Mesangial cell (primary cell): Measurements from ENCODE around the gene LAMB1. TPM values are rescaled to one million over a fixed set of nuclear protein-coding genes. Genes with fewer than 3 reads are reported as not detected.

Experiments used
- total RNA-seq: library from RNA; depleted of rRNA; stranded (reverse); fragments of >200 nt; gene quantifications from 2 replicates; pipeline ENCODE4 v1.2.3, GENCODE V29; 2015

Gene LAMB1
- 241 and 438 TPM in 2 replicates for total RNA-seq

DNA sequence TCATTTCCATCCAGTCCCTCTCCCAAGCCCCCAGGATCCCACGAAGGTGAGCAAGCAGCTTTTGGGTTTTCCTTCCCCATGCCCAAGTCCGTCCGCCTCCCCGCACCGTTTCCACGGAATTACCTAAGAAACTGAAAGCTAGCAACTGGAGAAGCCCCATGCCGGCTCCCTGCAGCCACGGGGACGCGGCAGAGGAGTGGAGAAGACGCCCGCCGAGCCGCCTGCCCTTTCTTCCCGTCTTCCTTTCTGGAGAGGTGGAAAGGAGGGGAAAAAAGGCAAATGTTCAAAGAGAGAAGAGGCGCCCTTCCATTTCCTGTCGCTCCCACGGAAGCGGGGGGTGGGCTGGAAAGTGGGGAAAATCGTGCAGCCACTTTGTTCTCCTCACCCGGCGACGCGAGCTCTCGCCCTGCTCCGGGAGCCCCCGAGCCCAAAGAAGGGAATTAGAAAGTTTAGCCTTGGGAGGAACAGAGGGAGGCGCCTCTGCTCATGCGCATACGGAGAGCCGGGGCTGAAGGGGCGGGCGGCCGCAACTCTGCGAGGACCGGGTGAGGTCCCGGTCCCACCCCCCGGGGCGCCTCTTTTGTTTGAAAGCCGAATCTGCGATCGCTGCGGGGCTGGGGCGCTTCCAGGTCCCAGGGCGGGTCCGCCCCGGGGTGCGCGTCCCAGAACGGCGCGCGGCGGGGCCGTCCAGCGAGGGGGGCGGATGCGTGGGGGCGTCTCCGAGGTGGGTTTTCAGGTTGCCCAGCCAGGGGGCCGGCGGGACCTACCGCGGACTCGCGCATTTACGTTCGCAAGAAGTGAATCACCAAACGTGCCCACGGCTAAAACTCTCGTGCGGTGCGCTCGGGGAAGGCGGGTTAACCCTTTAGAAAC, at the start of gene LAMB1:
LAMB1 (minus strand) TSS at position 436 of the 873 bp plus-strand sequence; CDS start at position 160, 276 bp downstream.

DNA sequence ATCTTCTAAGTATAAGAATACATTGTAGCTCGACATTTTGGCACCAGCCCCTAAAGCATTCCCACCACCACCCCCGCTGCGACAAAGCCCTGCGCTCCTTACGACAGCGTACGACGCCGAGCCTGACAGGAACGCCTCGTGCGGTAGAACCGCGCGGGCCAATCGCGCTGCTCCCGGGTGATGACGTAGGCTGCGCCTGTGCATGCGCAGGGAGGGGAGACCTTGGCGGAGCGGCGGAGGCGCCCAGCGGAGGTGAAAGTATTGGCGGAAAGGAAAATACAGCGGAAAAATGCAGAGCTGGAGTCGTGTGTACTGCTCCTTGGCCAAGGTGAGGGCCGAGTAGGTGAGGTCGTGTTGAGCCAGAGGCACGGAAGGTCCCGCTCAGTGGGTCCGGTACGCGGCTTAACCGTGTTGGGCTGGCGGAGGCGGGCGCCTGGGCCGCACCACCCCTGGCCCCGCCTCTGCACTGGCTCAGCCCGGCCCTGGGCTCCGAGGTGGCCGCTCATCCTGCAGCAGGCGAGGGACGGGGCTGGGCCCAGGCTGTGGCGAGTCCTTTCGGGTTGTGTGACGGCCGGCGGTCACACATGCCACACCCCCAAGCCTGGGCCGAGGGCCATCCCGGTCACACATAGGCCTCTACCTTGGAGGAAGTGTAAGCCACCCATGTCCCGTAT, 111.9 kb downstream of the LAMB1 start, which contains the start of gene DLD:
DLD (plus strand) TSS at position 222 of the 674 bp plus-strand sequence; CDS start at position 290, 68 bp downstream.

Other genes starting within 250 kb of the LAMB1 start
- gene SLC26A3, start 199.9 kb downstream of the LAMB1 start, total RNA-seq = not detected in 2 replicates
- gene DLD, start 112.0 kb downstream of the LAMB1 start, total RNA-seq = 19.9 and 28.7 TPM in 2 replicates
- 0.25 TPM in 1 of 2 replicates, not detected in the other for gene LAMB4, start 127.2 kb upstream of the LAMB1 start, total RNA-seq